H9 (cell line): ENCODE data around the gene ZSCAN1. TPM values are rescaled to one million over a fixed set of nuclear protein-coding genes. Genes with fewer than 3 reads are reported as not detected.
A peak's percentile ranks its signal among the peaks of the same experiment; 100 is the strongest.

Source experiments
- DNase-seq: peaks from one replicate; pipeline ENCODE4 v3.0.0-alpha.2; 2017
- H2AFZ ChIP-seq: one replicate; pipeline ENCODE4 v1.6.1; 2013; ENCODE audit warnings: mild to moderate bottlenecking, low read length, control low read depth, moderate library complexity
- H2AK5ac ChIP-seq: 2 replicates; pipeline ENCODE4 v1.6.1; 2013; ENCODE audit warnings: low read length, control low read depth, mixed read lengths; ENCODE audit not compliant: insufficient read length
- H2BK120ac ChIP-seq: one replicate; pipeline ENCODE4 v1.6.1; 2013; ENCODE audit warnings: low read depth, mild to moderate bottlenecking, low read length, control low read depth, inconsistent platforms; ENCODE audit not compliant: poor library complexity, severe bottlenecking
- H2BK12ac ChIP-seq: 2 replicates; pipeline ENCODE4 v1.6.1; 2013; ENCODE audit warnings: low read length, control low read depth, mixed read lengths, low read depth; ENCODE audit not compliant: insufficient read length
- H2BK15ac ChIP-seq: 2 replicates; pipeline ENCODE4 v1.6.1; 2013; ENCODE audit warnings: low read depth, low read length, control low read depth
- H2BK20ac ChIP-seq: one replicate; pipeline ENCODE4 v1.6.1; 2013; ENCODE audit warnings: low read depth, mild to moderate bottlenecking, low read length, control low read depth, inconsistent platforms; ENCODE audit not compliant: poor library complexity, severe bottlenecking
- H2BK5ac ChIP-seq: 2 replicates; pipeline ENCODE4 v1.6.1; 2013; ENCODE audit warnings: low read length, control low read depth, mixed read lengths; ENCODE audit not compliant: insufficient read length
- H3K14ac ChIP-seq: 2 replicates; pipeline ENCODE4 v1.6.1; 2013; ENCODE audit warnings: low read length, control low read depth; ENCODE audit not compliant: insufficient read depth
- H3K18ac ChIP-seq: 2 replicates; pipeline ENCODE4 v1.6.1; 2013; ENCODE audit warnings: low read depth, mild to moderate bottlenecking, mixed read lengths, low read length, control low read depth; ENCODE audit not compliant: insufficient read length
- H3K23ac ChIP-seq: 2 replicates; pipeline ENCODE4 v1.6.1; 2013; ENCODE audit warnings: low read length, control low read depth, mixed read lengths, low read depth; ENCODE audit not compliant: insufficient read length
- H3K23me2 ChIP-seq: 2 replicates; pipeline ENCODE4 v1.6.1; 2013; ENCODE audit warnings: low read depth, mild to moderate bottlenecking, mixed read lengths, low read length, control low read depth; ENCODE audit not compliant: insufficient read length, poor library complexity, severe bottlenecking
- H3K27ac ChIP-seq: 2 replicates; pipeline ENCODE4 v1.5.1; 2013; ENCODE audit warnings: low read length, control low read depth, mixed read lengths, low read depth; ENCODE audit not compliant: insufficient read length
- H3K27me3 ChIP-seq: 2 replicates; pipeline ENCODE4 v1.6.1; 2013; ENCODE audit warnings: low read length, control low read depth, inconsistent platforms; ENCODE audit not compliant: insufficient read depth
- H3K4ac ChIP-seq: 2 replicates; pipeline ENCODE4 v1.6.1; 2013; ENCODE audit warnings: low read depth, mild to moderate bottlenecking, control low read depth, inconsistent platforms, low read length, moderate library complexity
- H3K4me1 ChIP-seq: 2 replicates; pipeline ENCODE4 v1.6.1; 2013; ENCODE audit warnings: low read length, control low read depth, inconsistent platforms; ENCODE audit not compliant: insufficient read depth
- H3K4me2 ChIP-seq: 2 replicates; pipeline ENCODE4 v1.6.1; 2013; ENCODE audit warnings: low read length, control low read depth, mixed read lengths; ENCODE audit not compliant: insufficient read length, insufficient read depth
- H3K56ac ChIP-seq: 2 replicates; pipeline ENCODE4 v1.6.1; 2013; ENCODE audit warnings: low read depth, mild to moderate bottlenecking, mixed read lengths, low read length, control low read depth; ENCODE audit not compliant: insufficient read length
- H3K79me1 ChIP-seq: 2 replicates; pipeline ENCODE4 v1.6.1; 2013; ENCODE audit warnings: low read depth, mild to moderate bottlenecking, moderate library complexity, low read length, control low read depth, inconsistent platforms; ENCODE audit not compliant: insufficient read depth, poor library complexity, severe bottlenecking
- H3K79me2 ChIP-seq: 2 replicates; pipeline ENCODE4 v1.6.1; 2013; ENCODE audit warnings: low read length, control low read depth, inconsistent platforms; ENCODE audit not compliant: insufficient read depth
- H3K9ac ChIP-seq: 2 replicates; pipeline ENCODE4 v1.6.1; 2013; ENCODE audit warnings: low read length, control low read depth, mixed read lengths; ENCODE audit not compliant: insufficient read length; ENCODE audit errors: extremely low read depth
- H3K9me3 ChIP-seq: one replicate; pipeline ENCODE4 v1.6.1; 2013; ENCODE audit warnings: low read depth, low read length, inconsistent platforms; ENCODE audit not compliant: control insufficient read depth
- H3T11ph ChIP-seq: one replicate; pipeline ENCODE4 v1.6.1; 2013; ENCODE audit warnings: mild to moderate bottlenecking, low read length, control low read depth, inconsistent platforms
- H4K20me1 ChIP-seq: one replicate; pipeline ENCODE4 v1.6.1; 2013; ENCODE audit not compliant: control insufficient read depth, insufficient read length, insufficient read depth
- H4K5ac ChIP-seq: 2 replicates; pipeline ENCODE4 v1.6.1; 2013; ENCODE audit warnings: low read depth, mild to moderate bottlenecking, mixed read lengths, low read length, control low read depth; ENCODE audit not compliant: insufficient read length
- H4K8ac ChIP-seq: replicated peaks from 2 replicates; pipeline ENCODE4 v1.6.1; 2013; ENCODE audit warnings: low read length, control low read depth, mixed read lengths, low read depth; ENCODE audit not compliant: insufficient read length
- H4K91ac ChIP-seq: 2 replicates; pipeline ENCODE4 v1.6.1; 2013; ENCODE audit warnings: low read depth, mild to moderate bottlenecking, moderate library complexity, mixed read lengths, low read length, control low read depth; ENCODE audit not compliant: insufficient read length
- H3K27ac Mint-ChIP-seq, 3 experiments: 2 replicates in 2 of 3; 3 replicates in 1 of 3; pipeline ENCODE4 v1.8.0; 2020 to 2021; ENCODE audit warnings: mixed read lengths in 3 of 3, mild to moderate bottlenecking in 1 of 3, moderate library complexity in 1 of 3
- H3K27me3 Mint-ChIP-seq: 2 replicates; pipeline ENCODE4 v1.8.0; 2021; ENCODE audit warnings: low read depth, mild to moderate bottlenecking, moderate library complexity, mixed read lengths
- H3K36me3 Mint-ChIP-seq, 3 experiments: 2 replicates in 2 of 3; 3 replicates in 1 of 3; pipeline ENCODE4 v1.8.0; 2020 to 2021; ENCODE audit warnings: low read depth in 3 of 3, mixed read lengths in 3 of 3; ENCODE audit not compliant: insufficient read depth in 1 of 3
- H3K4me1 Mint-ChIP-seq, 2 experiments: 2 replicates each; pipeline ENCODE4 v1.8.0; 2020; ENCODE audit warnings: mixed read lengths in 2 of 2
- H3K4me3 Mint-ChIP-seq, 2 experiments: 2 replicates in 1 of 2; 3 replicates in 1 of 2; pipeline ENCODE4 v1.8.0; 2020 to 2021; ENCODE audit warnings: mild to moderate bottlenecking in 2 of 2, mixed read lengths in 2 of 2, moderate library complexity in 1 of 2
- H3K9me3 Mint-ChIP-seq, 2 experiments: 2 replicates in 1 of 2; 3 replicates in 1 of 2; pipeline ENCODE4 v1.8.0; 2020; ENCODE audit warnings: mild to moderate bottlenecking in 2 of 2, mixed read lengths in 2 of 2, moderate library complexity in 1 of 2
- CTCF ChIP-seq: fragments of 200-600 bp; sonication (generic); conservative IDR thresholded peaks from 3 replicates; pipeline ENCODE4 v1.8.0; 2021; ENCODE audit warnings: antibody characterized with exemption, mild to moderate bottlenecking
- WGBS: extraction: QIAGEN DNeasy Blood & Tissue Kit; methylation state at CpG from one replicate; pipeline ENCODE4 v1.1.7; 2013; ENCODE audit warnings: missing lambda C conversion rate, low lambda C conversion rate, mixed read lengths; ENCODE audit not compliant: insufficient read length; ENCODE audit errors: extremely low coverage; 5-methylcytosine and 5-hydroxymethylcytosine counted together
- total RNA-seq: library from RNA; stranded (reverse); gene quantifications from 2 replicates; pipeline ENCODE4 v1.2.1, GENCODE V29; 2021

The ZSCAN1 gene
- total RNA-seq, 1 experiment from 2014 or later: 1.2 TPM

- no peak for DNase-seq
- H3K27me3 Mint-ChIP-seq: no peaks in the 10 kb centered on the region; the same call in 1 of the 2 replicates
- H3K27ac Mint-ChIP-seq: peak overlapping the region; percentile 76 to 91 (median 90); a peak in 6 of 7 replicates
- H3K36me3 Mint-ChIP-seq: peaks cover 13 to 32% (median 29%) of the 10 kb centered on the region in 3 experiments
- peak overlapping the region; percentile 6 for H2BK12ac ChIP-seq
- no peaks in the 10 kb centered on the region for H3K27me3 ChIP-seq
- H3K79me1 ChIP-seq: peaks cover 9% of the 10 kb centered on the region
- H3K4me2 ChIP-seq: no peak overlapping the region
- peak overlapping the region; percentile 75 for H2BK120ac ChIP-seq
- no CpG with 5 or more reads among the region's 13 CpGs for WGBS
- H2AK5ac ChIP-seq: peak overlapping the region; percentile 11
- peak overlapping the region; percentile 100; the same call in 1 of the 2 replicates for H3K14ac ChIP-seq
- H3K23me2 ChIP-seq: peaks cover 10% of the 10 kb centered on the region
- peaks cover 10 to 14% of the 10 kb centered on the region in 2 experiments for H3K4me1 Mint-ChIP-seq
- no peak for TF ChIP-seq CTCF
- H4K91ac ChIP-seq: peak overlapping the region; percentile 47
- H3K27ac ChIP-seq: no peak overlapping the region
- no peak overlapping the region for H4K5ac ChIP-seq
- H2AFZ ChIP-seq: no peak overlapping the region
- H3K4me1 ChIP-seq: peaks cover 6% of the 10 kb centered on the region; the same call in 1 of the 2 replicates
- no peak overlapping the region for H3K56ac ChIP-seq
- peak overlapping the region; percentile 78 to 87 for H3K4me3 Mint-ChIP-seq
- H3K4ac ChIP-seq: peak overlapping the region; percentile 33
- H4K20me1 ChIP-seq: no peaks in the 10 kb centered on the region
- H2BK20ac ChIP-seq: peak overlapping the region; percentile 85
- no peak overlapping the region for H2BK5ac ChIP-seq
- H3K18ac ChIP-seq: peak overlapping the region; percentile 100
- peak overlapping the region; percentile 8 for H4K8ac ChIP-seq
- H3K9me3 Mint-ChIP-seq: peaks cover 21 to 37% of the 10 kb centered on the region in 2 experiments
- H2BK15ac ChIP-seq: no peak overlapping the region
- no peak overlapping the region for H3K9ac ChIP-seq
- H3T11ph ChIP-seq: no peak overlapping the region
- H3K9me3 ChIP-seq: no peaks in the 10 kb centered on the region
- H3K79me2 ChIP-seq: no peaks in the 10 kb centered on the region
- no peak overlapping the region for H3K23ac ChIP-seq
Observed at GRCh38 chr19:58096884-58097283, 63.1 kb downstream of the ZSCAN1 start.
